GM12801 (cell line): Measurements from ENCODE around the gene CADM4.

Source experiments
- CTCF ChIP-seq: IDR thresholded peaks from one replicate; pipeline ENCODE4 v1.5.1; 2011; ENCODE audit warnings: control low read depth; ENCODE audit not compliant: insufficient read length; ENCODE audit errors: extremely low read depth

Gene CADM4

DNA sequence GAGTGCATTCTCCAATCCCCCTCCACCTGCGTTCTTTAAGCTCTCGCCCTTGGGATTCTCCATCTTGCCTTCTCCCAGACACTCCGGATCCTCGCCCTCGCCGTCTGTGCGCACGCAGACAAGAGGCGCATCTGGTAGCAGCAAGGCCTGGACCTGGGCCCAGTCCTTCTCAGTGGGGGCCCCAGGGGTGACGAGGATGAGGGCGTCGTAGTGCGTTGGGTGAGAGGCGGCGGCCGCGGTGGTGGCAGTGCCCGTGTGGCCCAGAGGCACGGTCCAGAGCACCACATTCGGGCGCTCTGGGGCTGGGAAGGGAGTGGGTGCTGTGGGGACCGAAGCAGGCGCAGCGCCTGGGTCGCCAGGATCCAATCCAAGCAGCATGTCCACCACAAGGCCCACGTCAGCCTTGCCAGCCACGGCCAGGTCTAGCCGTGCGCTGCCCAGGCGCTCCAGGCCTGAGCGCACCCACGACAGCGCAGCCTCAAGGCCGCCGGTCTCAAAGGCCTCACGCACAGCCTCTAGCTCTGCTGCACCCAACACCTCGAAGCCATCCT lies 46.8 kb downstream of the CADM4 start:
- TF ChIP-seq CTCF = no peak

GRCh38 chr19:43591904-43592772 lies 47.5 kb downstream of the CADM4 start:
- TF ChIP-seq CTCF = no peak

DNA sequence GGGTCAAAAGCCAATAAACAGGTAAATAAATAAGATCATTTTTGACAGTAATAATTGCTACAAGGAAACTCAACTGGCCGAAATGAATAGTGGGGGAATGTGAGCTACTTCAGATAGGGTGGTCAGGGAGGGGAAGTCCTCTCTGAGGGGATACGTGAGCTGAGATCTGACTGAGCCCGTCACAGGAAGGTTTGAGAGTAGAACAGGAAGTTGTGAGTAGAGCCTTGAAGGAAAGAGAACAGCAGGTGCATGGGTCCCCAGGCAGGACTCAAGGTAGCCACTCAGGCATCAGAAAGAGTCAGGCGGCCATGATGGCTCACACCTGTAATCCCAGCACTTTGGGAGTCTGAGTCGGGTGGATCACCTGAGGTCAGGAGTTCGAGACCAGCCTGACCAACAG lies 50.0 kb downstream of the CADM4 start:
- TF ChIP-seq CTCF = no peak

DNA sequence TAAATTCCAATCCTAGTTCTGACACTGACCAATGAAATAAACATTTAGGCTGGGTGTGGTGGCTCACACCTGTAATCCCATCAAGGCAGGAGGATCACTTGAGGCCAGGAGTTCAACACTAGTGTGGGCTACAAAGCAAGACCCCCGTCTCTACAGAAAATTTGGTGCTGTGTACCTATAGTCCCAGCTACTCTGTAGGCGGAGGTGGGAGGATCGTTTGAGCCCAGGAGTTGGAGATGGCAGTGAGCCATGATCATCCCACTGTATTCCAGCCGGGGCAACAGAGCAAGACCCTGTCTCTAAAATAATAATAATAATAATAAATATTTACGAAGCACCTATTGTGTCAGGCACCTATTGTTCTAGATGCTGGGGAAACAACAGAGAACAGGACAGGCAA lies 50.4 kb downstream of the CADM4 start:
- TF ChIP-seq CTCF = no peak

- TF ChIP-seq CTCF = no peak
These were observed 53.3 kb downstream of the CADM4 start for GRCh38 chr19:43586346-43586745.

- no peak for TF ChIP-seq CTCF
These were observed 55.2 kb downstream of the CADM4 start for GRCh38 chr19:43584484-43584883.

GRCh38 chr19:43582495-43582894 lies 57.2 kb downstream of the CADM4 start:
- no peak for TF ChIP-seq CTCF
